Fibroblast of skin of left biceps (primary cell): Measurements from ENCODE around the gene CFAP99.

ENCODE experiments used
- DNase-seq, 2 experiments: peaks; one replicate each; pipeline ENCODE4 v3.0.0-alpha.2; 2013; ENCODE audit warnings: low read depth in 2 of 2

The CFAP99 gene

DNA sequence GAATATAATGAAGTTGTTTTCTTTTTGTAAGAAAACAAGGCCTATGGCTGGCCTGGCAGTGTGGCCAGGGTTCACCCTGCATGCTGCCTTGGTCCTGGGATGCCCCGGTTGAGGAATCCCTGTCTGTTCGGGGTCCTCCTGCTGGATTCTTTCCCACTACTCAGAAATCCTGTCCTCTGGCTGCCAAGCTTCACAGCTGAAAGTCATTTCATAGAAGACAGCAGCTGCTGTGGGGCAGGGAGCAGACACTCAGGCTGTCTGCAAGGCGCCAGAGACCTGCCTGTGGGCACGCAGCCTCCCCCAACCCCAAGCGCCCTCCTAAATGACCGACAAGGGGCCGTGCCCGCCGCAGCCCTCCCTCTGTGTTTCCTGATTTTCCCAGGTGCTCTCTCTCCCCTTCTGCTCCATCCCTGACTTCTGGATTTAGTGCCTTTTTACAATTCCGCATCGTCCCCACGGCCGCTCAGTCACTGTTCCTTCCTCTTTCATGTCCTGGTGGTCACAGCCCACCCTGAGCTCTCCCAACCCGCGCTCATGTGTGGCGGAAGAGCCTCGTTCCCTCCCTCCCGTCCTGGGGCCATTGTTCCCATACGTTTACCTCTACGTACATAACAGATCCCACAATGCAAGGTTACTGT is 27.9 kb upstream of the CFAP99 start:
- DNase-seq, result no peak

DNA sequence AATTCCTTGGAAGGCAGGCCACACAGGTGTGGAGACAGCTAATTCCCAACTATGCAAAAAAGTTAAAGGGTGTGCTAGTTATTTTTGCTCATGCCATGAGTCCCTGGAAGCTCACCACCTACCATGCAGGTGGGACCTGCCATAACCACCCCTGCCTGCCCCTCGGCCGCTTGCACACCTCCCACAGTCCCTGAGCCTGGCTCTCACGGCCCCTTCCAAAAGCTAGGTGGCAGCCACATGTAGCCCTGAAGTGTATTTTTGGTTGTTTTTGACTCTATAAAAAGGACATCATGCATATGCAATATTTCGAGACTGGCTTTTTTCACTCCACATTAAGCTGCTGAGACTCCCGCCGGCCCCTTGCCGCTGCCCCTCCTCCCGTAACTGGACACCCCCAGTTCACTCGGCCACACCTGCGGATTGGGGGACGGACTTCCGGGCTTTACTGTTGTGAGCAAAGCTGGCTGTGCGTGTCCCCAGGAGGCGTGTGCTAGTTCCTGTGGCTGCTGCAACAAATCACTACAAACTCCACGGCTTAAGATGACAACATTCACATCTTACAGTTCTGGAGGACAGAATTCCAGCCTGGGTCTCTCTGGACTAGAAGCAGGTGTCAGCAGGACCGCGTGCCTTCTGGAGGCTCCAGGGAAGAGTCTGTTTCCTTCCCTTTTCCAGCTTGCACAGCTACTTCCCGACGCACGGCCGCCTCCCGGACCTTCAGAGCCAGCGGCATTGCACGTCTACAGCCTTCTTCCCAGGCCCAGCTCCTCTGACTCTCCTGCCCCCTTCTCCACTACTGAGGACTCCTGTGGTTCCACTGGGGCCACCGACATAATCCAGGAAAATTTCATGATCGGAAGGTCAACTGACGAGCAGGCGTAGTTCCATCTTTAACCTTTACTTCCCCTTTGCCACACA is 25.1 kb upstream of the CFAP99 start:
- DNase-seq, result no peak

DNA sequence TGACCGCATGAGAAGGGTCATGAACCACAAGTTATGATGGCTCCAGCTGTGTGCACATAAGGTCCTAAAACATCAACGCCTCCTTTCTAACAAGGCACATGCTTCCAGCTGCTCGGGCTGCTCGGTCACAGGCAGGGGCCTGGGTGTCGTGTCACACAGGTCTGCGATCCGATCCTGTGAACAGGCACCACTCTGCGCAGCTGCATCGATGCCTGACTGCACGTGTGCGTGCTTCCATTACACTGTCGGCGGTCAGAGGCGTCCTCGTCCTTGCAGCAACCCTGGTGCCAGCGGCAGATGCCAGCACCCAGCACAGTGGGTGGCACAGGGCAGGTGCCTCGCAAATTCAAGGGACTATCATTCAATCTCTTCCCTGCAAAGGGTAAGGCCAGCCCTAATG is 24.2 kb upstream of the CFAP99 start:
- no peak for DNase-seq

DNA sequence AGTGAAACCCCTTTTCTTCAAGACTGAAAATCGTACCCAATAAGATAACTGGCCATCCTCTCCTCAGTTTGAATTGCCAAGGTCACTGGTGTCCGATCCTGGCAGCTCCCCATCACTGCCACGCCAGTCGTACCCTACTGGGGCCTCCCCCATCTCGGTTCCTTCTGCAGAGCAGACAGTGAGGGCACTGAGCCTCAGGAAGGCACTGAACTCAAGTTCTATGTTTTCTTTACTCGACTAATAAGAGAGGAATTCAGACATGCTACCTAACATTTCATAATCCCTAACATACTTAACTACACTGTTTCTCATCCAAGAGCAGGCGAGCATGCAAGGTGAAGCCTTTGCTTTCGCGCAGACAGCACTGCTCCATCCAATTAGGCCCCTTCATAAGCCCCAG is 23.7 kb upstream of the CFAP99 start:
- no peak for DNase-seq

DNA sequence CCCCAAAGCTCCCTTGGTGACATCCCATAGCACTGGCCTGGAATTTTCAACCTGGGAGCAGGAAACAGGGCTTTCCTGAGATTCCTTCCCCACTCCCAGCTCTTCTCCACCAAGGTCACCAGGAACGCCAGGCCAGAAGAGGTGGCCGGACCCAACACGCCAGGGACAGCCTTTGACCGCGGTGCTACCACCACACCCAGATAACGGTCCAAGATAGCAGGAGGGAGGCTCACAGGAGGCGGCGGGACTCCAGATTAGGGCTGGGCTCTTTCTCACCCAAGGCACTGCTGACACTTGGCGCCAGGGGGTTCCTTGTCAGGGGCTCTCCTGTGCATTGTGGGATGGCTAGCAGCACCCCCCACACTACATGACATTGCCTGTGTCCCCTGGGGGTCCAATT is 23.2 kb upstream of the CFAP99 start:
- no peak for DNase-seq

DNA sequence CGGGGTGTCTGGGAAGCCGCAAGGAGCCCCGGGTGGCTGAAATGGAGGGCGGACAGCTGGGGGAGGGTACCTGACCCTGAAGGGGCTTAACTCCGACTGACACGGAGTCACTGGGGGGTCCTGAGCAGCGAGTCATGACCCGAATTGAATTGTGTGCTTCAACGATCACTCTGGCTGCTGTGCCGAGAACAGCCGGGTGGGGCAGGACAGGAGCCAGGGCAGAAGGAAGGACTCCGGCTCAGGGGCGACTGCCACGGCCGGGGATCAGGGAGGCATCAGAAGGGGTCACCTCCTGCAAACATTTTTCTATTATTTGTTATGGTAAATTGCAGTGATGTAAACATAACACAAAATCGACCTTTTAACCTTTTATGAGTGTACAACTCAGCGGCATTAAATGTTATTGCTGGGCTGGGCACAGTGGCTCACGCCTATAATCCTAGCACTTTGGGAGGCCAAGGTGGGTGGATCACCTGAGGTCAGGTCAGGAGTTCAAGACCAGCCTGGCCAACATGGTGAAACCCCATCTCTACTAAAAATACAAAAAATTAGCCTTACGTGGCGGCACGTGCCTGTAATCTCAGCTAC is 21.9 kb upstream of the CFAP99 start:
- no peak for DNase-seq

DNA sequence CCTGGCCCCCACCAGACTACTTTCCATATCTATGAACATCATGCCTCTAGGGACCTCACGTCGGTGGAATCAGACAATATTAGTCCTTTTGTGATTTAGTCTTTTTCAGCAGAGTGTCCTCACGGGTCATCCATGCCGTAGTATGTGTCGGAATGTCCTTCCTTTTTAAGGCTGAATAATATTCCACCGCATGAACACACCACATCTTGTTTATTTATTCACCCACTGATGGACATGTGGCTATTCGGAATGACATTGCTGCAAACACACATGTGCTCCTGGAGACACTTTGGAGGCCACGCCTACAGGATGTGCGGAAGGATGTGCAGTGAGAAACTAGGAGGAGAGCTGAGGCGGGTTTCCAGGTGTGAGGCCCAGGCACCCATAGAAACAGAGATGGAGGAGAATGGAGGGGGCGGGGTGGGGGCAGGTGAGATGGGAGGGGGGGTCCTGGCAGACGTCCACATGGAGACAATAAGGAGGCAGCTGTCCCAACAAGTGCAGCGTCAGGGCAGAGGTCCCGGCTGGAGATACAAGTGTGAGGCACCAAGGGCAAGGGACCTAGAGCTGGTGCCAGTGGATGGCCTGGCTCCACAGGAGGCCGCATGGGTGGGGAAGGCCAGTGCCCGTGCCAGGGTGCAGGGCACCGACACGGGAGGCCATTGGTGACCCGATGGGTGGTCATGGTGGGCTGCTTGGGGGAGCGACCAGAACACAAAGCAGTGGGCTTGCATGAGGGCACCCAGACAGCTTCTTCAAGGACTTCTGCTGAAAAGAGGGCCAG is 21.0 kb upstream of the CFAP99 start:
- DNase-seq, result no peak

DNA sequence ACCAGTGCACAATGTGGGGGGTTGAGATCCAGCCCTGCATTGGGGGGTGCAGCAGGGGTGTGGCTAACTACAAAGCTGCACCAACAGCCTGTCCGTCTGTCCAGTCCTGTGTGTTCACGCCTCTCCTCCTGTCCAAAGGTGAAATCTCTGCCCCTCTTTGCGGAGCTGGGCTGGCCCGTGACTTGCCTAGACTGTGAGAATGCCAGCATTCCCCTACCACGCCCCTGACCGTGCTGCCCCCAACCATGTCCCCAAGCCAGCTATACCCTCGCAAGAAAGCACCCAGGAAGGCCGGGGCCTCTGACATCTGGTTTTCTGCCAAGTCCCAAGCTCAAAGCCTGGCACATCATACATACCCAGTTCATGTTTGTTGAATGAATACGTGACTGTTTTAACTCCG is 19.5 kb upstream of the CFAP99 start:
- no peak for DNase-seq

DNA sequence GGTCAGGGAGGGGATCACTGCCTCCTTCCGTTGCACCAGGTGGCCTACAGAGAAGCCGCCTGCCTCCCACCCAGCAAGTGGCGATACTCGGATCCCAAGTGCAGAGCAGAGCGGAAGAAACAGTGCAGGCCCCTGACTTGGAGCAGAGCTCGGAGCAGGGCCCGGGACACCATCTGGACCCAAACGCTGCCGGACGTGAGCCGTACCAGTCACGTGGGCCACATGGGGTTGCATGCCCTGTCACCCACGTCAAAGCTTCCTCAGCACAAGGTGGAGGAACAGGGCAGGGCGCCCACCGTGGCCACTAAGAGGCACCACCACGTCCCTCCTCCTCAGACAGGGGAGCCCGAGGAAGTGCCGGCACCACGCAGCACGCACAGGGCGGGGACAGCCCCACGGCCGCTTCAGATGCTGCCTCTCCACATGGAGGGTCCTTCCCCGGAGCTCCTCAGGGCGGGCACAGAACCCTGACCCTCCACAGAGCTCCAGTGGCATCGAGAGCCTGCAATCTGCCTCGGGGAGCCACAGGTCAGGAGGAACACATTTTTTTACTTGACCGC is 19.0 kb upstream of the CFAP99 start:
- DNase-seq, result no peak

DNA sequence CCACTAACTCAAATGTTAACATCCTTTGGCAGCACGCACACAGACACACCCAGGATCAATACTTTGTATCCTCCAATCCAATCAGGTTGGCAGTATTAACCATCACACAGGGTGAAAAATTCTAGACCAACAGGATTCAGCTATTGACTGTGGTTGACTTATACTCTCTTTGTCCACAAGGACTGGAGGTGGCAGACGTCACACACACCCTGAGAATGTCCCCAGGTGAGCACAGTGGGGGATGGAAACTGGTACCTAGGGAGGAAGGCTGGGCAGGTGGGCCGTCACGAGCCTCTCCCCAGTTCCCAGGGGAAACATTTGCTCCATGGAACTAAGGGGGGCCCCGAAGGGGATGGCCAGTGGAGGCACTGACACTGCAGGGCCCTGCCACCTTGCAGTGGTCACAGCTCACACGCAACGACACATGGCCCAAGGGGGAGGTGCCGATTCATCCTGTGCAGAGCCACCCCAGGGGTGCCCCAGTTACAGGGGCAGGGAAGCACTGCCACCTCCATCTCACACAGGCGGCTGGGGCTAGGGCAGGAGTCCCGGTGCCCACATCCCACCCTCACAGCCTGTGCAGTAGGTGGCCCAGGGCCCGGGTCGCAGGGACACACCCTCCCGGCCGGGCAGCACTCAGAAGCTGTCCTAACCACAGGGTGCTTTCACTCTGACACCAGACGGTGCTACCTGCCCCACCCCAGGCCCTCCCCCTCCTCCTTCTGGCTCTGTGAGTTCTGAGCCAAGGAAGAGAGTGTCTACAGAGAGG is 17.7 kb upstream of the CFAP99 start:
- DNase-seq, result no peak

DNA sequence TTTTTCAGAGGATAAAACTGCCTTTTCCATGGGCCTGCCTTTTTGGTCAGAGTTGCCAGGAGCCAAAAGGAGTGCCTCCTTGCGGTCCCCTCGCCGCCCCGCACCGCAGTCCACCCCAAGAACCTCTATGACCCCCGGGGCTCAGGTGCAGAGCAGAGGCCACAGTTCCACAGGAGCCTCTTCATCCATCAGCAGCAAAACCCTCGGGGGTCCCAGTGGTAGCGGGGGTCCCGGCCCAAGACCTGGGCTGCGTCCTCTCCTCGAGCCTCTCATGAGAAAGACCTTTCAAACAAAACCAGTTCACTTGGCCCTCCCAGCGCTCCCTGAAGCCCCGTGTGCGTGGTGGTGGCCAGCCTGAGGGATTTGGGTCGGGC is 17.2 kb upstream of the CFAP99 start:
- no peak for DNase-seq

DNA sequence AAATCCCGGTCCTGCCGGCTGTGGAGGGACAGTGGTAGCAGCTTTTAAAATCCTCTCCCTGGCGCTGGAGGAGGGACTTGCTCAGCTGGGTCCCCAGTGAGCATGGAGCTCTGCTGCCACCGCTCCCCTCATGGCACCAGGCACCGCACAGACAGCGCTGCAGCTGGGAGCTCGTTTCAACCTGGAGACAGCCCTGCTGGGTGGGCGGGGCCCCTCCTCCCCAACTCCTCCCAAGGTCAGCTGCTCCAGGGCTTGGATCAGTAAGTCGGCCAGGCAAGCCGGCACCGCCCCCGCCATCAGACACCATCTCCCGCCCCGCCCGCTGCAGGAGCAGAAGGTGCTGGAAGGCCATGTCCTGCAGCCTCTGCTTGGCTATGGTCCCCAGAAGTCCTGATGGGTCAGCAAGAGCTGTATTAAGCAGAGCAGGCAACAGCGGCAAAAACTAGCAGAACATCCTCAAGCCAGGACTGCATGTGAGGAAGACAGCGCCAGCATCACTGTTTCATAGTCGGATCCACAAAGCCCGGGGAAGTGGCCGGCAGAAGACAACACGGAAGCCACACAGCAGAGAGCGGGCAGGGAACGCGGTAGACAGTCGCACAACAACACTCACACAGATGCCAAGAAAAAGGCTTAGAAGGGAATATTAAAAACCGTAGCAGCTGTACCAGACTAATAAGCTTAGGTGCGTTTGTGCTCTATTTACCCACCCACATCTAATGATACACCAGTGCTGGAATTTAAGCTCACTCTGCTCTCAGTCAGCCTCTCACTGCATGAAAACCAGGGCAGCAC is 16.5 kb upstream of the CFAP99 start:
- no peak for DNase-seq

DNA sequence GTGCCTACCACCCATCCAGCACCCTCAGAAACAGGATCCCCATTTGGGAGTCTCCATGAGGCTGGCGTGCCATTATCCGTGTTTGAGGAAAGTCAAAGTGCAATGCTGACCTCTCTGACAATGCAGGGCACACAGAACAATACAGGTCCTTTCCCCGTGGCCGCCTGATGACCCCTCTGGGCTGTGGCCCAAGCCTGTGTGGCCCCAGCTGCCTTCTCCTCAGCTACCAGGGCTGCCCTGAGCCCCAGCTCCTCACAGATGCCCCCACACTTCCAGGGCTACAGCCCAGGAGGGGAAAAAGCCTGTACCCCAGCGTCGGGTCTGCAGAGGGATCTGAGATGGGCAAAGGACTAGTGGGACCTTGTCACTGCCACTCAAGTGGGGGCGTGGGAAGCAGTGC is 15.8 kb upstream of the CFAP99 start:
- no peak for DNase-seq

DNA sequence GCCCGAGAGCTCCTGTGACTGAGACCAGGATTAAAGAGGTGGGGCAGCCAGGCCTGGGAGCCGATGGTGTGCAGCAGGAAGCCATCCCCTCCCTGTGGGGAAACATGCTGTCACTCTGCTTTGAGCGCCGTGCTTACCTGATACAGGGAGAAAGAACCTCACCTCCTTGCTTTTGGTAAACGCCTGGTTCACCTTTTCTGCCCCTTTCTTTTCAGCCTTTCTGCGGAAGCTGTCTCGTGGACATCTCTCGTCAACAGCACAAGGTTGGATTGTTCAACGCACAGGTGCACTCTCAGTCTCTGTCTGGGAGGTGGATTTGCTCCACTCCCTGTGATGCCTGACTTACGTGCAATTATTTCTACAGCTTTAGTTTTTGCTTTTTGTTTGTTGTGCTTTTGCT is 12.3 kb upstream of the CFAP99 start:
- DNase-seq, result no peak

DNA sequence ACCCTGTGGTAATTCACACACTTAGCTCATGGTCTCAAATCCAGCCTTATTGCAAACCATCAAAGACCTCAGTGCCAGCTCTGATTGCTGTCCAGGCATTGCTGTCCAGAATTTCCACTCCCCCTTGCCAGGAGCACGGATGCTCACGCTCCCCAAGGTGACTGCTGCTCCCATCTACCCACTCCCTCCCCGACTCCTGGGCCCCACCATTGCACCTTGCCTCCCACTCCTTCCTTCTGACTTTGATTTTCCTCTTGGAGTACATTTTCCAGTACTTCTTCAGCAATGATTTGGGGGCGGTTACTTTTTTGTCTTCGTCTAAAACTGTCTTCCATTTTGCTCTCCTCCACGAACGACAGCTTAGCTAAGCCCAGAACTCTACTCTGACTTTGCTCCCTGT is 11.8 kb upstream of the CFAP99 start:
- DNase-seq, result no peak

DNA sequence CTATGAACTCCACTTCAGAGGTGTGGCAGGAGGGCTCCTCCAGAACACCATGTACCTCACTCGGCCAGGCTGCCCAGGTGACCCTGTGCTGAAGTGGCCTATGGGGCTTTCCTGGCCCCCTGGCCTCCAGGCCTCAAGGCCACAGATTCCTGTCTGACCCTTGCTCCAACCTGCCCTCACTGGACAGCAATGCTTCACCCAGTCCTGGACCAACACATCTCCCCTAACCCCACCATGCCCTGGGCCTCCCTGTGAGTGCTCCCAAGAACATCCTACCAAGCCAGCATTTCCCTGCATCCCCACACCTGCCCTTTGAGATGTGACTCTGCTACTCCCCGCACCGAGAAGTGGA is 10.8 kb upstream of the CFAP99 start:
- DNase-seq, result no peak

DNA sequence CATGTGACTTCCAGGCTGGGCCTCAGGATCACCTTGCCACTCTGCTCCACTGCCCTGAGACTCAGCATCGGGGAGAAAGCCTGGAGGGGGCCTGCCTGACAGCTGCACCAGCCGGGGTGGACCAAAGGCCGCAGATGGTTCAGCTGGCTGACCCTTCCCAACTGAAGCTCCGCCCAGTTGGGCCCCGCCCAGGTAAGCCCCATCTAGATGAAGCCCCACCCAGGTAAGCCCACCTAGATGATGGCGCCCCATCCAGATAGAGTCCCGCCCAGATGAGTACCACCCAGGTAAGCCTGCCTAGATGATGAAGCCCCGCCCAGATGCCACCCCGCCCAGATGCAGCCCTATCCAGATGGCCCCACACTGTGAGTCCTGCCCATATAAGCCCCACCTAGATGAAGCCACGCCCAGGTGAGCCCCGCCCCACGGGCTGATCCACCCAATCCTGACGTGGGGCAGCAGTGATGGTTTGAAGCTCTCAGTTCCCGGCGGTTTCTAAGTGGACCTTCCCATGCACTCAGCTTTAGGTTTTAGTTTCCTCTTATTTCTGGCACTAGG is 10.3 kb upstream of the CFAP99 start:
- no peak for DNase-seq

DNA sequence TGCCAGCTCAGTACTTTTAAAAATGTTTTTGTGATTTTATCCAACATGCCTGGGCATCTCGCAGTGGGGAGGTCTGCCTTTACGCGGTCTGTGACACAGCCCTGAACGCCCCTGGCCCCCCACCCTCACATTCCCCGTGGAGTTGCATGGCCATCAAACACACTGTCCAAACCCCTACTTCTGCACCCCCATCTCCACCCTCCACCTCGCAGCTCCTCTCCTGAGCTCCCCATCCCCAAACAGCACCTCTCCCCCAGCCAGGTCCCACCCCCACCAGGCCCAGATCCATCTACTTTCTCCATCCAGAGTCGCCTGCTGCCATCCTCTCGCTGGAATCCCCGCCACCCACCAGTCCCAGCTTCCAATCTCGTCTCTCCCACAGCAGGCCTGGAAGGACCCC is 9.8 kb upstream of the CFAP99 start:
- no peak for DNase-seq

DNA sequence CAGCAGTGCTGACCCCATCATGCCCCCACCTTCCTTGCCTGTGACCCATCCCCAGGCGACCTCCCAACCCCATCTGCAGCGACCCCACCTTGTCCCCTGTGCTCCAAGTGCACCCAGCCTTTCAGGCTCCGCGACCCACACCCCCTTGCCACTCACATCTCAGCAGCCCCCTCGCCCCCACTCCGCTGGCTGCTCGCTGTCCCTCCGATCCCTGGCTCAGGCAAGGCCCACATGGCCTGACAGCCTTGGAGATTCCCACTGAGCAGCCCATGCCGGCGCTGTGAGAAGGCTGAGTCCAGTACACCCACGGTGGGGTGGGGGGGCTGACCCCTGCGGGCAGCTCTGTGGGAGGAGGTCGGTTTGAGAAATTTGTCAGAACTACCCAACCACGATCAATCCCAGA is 9.4 kb upstream of the CFAP99 start:
- DNase-seq, result no peak
